GM21390 (cell line): Measurements from ENCODE around the gene COL25A1.

Source experiments
- ATAC-seq: cut with Tn5 transposase; IDR thresholded peaks from one replicate; pipeline ENCODE4 v1.9.1; 2021; ENCODE audit not compliant: unreplicated experiment

Gene COL25A1

GRCh38 chr4:109216085-109216696 is 86.3 kb downstream of the COL25A1 start:
- ATAC-seq, result no peak

- ATAC-seq, result no peak
These were observed 87.0 kb downstream of the COL25A1 start for GRCh38 chr4:109215506-109215905.

- ATAC-seq, result no peak
These were observed 87.7 kb downstream of the COL25A1 start for GRCh38 chr4:109214622-109215301.

GRCh38 chr4:109213056-109213455 is 89.4 kb downstream of the COL25A1 start:
- no peak for ATAC-seq

GRCh38 chr4:109211671-109212070 is 90.8 kb downstream of the COL25A1 start:
- no peak for ATAC-seq

GRCh38 chr4:109209647-109210046 is 92.8 kb downstream of the COL25A1 start:
- no peak for ATAC-seq

GRCh38 chr4:109207898-109208297 is 94.6 kb downstream of the COL25A1 start:
- ATAC-seq, result no peak

GRCh38 chr4:109207061-109207460 is 95.4 kb downstream of the COL25A1 start:
- ATAC-seq, result no peak

GRCh38 chr4:109206620-109207019 is 95.8 kb downstream of the COL25A1 start:
- no peak for ATAC-seq

GRCh38 chr4:109205186-109205585 is 97.3 kb downstream of the COL25A1 start:
- no peak for ATAC-seq

- no peak for ATAC-seq
These were observed 102.9 kb downstream of the COL25A1 start for GRCh38 chr4:109199585-109199984.

- no peak for ATAC-seq
These were observed 106.8 kb downstream of the COL25A1 start for GRCh38 chr4:109195646-109196045.

- ATAC-seq, result no peak
These were observed 111.2 kb downstream of the COL25A1 start for GRCh38 chr4:109191216-109191615.

- no peak for ATAC-seq
These were observed 116.0 kb downstream of the COL25A1 start for GRCh38 chr4:109186458-109186945.

GRCh38 chr4:109185951-109186350 is 116.5 kb downstream of the COL25A1 start:
- no peak for ATAC-seq

GRCh38 chr4:109185548-109185947 is 116.9 kb downstream of the COL25A1 start:
- no peak for ATAC-seq

- ATAC-seq, result no peak
These were observed 117.9 kb downstream of the COL25A1 start for GRCh38 chr4:109184491-109184961.

- no peak for ATAC-seq
These were observed 118.4 kb downstream of the COL25A1 start for GRCh38 chr4:109183931-109184490.

- no peak for ATAC-seq
These were observed 119.8 kb downstream of the COL25A1 start for GRCh38 chr4:109182696-109183095.

GRCh38 chr4:109179061-109179460 is 123.4 kb downstream of the COL25A1 start:
- no peak for ATAC-seq

- no peak for ATAC-seq
These were observed 125.2 kb downstream of the COL25A1 start for GRCh38 chr4:109177096-109177810.
